OCI-LY3 (cell line): ENCODE results near the gene UBE2D1.

Experiments
- CTCF ChIP-seq: fragments of 200-600, 300-600 bp; sonication (generic); IDR thresholded peaks from 2 replicates; pipeline ENCODE4 v1.5.1; 2014; ENCODE audit warnings: antibody characterized with exemption, low read length, low read depth
- EZH2phosphoT487 ChIP-seq: fragments of 200-600 bp; shearing (Covaris generic); IDR thresholded peaks from 2 replicates; pipeline ENCODE4 v1.6.1; 2018; ENCODE audit warnings: antibody characterized with exemption, mixed run types, low read depth

GRCh38 chr10:58360412-58361004 is 25.7 kb downstream of the UBE2D1 start:
- TF ChIP-seq CTCF (no peak), EZH2phosphoT487 (no peak)
